Esophagus muscularis mucosa (tissue), 4 donors: ENCODE results near the gene GTF3C4. TPM values are rescaled to one million over a fixed set of nuclear protein-coding genes. Genes with fewer than 3 reads are reported as not detected.
"Not testable (repeated sequence)": the region's sequence is repeated elsewhere in the genome, so short reads cannot be mapped to it uniquely, and the experiment has no call there.

Experiments used
- DNase-seq: peaks from one replicate; pipeline ENCODE4 v3.0.0-alpha.2; 2017; ENCODE audit errors: extremely low spot score
- H3K27ac ChIP-seq, 4 donors: fragments of 200-600 bp; sonication (generic); replicated peaks in 1 of 4; 1 replicate in 3 of 4; 2 replicates in 1 of 4; pipeline ENCODE4 v1.5.1; 2016 to 2019; ENCODE audit warnings: mild to moderate bottlenecking in 1 of 4
- H3K27me3 ChIP-seq, 4 donors: fragments of 200-600 bp; sonication (generic); one replicate each; pipeline versions ENCODE4 v1.5.1 to v1.6.0; 2016 to 2019
- H3K36me3 ChIP-seq, 4 donors: fragments of 200-600 bp; sonication (generic); one replicate each; pipeline ENCODE4 v1.5.1; 2016 to 2019
- H3K4me1 ChIP-seq, 4 donors: fragments of 200-600 bp; sonication (generic); one replicate each; pipeline ENCODE4 v1.5.1; 2016 to 2019
- H3K4me3 ChIP-seq, 4 donors: fragments of 200-600 bp; sonication (generic); 1 replicate in 2 of 4; 2 replicates in 2 of 4; pipeline ENCODE4 v1.5.1; 2016 to 2019; ENCODE audit warnings: mild to moderate bottlenecking in 4 of 4, moderate library complexity in 1 of 4
- H3K9me3 ChIP-seq, 4 donors: fragments of 200-600 bp; sonication (generic); 1 replicate in 3 of 4; 2 replicates in 1 of 4; pipeline ENCODE4 v1.5.1; 2016 to 2019
- EP300 ChIP-seq: sonication (generic); formaldehyde crosslinking; IDR thresholded peaks from one replicate; pipeline ENCODE4 v1.6.1; 2017; ENCODE audit warnings: antibody characterized with exemption
- POLR2A ChIP-seq: fragments of 450-650 bp; IDR thresholded peaks from one replicate; pipeline ENCODE4 v1.6.1; 2017; ENCODE audit warnings: antibody characterized with exemption, moderate library complexity, mild to moderate bottlenecking, low read depth
- POLR2AphosphoS5 ChIP-seq, 2 donors: sonication (generic); formaldehyde crosslinking; IDR thresholded peaks; one replicate each; pipeline ENCODE4 v1.6.1; 2017; ENCODE audit warnings: antibody characterized with exemption in 2 of 2
- WGBS: methylation state at CpG from one replicate; pipeline ENCODE4 v1.1.5; 2018; 5-methylcytosine and 5-hydroxymethylcytosine counted together
- intact Hi-C: fragments of 100-400 bp; cut with DNase I; formaldehyde crosslinking; loops from one replicate; pipeline ENCODE4 v1.15.1; 2023
- total RNA-seq, 4 donors: library from RNA; depleted of rRNA; stranded (reverse); fragments of >200 nt; gene quantifications; one replicate each; pipeline versions ENCODE4 v1.1.0 to v1.2.1, GENCODE V29; 2016
- TF ChIP-seq, protein P1 (sequence below), 3 experiments: fragments of 200-600 bp in 2 of 3; fragments of 450-650 bp in 1 of 3; sonication (generic) in 2 of 3; IDR thresholded peaks; one replicate each; pipeline ENCODE4 v1.5.1; 2017 to 2019; ENCODE audit warnings: antibody characterized with exemption in 3 of 3, mild to moderate bottlenecking in 2 of 3, moderate library complexity in 1 of 3

GTF3C4 gene
- total RNA-seq, 4 donors from 2014 or later: 10.4 to 15.3 (median 12.3) TPM

DNA sequence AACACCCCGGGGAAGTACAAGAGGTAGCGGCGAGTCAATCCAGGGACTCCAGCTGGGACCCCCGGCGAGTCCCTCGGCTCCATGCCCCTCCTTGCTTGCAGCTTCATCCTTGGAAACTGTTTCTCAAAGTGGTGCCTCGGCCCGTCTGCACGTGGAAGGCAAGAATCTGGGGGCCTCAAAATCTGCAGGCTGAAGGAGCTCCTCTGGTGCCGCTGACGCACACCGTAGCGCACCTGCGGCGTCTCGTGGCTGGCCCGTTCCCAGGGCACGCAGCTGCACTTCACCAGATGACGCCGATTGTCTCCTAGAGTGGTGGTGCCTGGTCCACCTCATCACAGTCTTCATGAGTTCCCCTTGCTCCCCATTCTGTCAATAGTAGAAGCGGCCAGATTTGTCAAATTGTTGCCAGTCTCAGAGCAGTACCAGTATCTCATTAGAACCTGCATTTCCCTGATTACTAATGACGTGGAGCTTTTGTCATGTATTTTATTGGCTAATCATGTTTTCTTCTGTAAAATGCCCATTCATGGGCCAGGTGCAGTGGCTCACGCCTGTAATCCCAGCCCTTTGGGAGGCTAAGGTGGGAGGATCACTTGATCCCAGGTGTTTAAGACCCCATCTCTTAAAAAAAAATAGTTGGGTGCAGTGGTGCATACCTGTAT, 38.6 kb downstream of the GTF3C4 start:
- intact Hi-C loops: no loop called here
- Histone ChIP-seq H3K9me3 (no peaks in the 10 kb centered on the region), H3K4me3 (no peak overlapping the region), H3K27me3 (peaks cover 0 to 16% (median 0%) of the 10 kb centered on the region in 4 donors), H3K4me1 (no peaks in the 10 kb centered on the region), H3K27ac (no peak overlapping the region), H3K36me3 (no peaks in the 10 kb centered on the region)
- WGBS: 90% methylated on average over 22 of the region's 23 CpGs
- no peak for TF ChIP-seq POLR2AphosphoS5 (IDR thresholded peaks at IDR 0.05)
- no peak for TF ChIP-seq POLR2A
- no peak for TF ChIP-seq EP300
- TF ChIP-seq, protein P1, sequence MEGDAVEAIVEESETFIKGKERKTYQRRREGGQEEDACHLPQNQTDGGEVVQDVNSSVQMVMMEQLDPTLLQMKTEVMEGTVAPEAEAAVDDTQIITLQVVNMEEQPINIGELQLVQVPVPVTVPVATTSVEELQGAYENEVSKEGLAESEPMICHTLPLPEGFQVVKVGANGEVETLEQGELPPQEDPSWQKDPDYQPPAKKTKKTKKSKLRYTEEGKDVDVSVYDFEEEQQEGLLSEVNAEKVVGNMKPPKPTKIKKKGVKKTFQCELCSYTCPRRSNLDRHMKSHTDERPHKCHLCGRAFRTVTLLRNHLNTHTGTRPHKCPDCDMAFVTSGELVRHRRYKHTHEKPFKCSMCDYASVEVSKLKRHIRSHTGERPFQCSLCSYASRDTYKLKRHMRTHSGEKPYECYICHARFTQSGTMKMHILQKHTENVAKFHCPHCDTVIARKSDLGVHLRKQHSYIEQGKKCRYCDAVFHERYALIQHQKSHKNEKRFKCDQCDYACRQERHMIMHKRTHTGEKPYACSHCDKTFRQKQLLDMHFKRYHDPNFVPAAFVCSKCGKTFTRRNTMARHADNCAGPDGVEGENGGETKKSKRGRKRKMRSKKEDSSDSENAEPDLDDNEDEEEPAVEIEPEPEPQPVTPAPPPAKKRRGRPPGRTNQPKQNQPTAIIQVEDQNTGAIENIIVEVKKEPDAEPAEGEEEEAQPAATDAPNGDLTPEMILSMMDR (IDR thresholded peaks at IDR 0.05): no peak
- DNase-seq: peak; percentile 39

DNA sequence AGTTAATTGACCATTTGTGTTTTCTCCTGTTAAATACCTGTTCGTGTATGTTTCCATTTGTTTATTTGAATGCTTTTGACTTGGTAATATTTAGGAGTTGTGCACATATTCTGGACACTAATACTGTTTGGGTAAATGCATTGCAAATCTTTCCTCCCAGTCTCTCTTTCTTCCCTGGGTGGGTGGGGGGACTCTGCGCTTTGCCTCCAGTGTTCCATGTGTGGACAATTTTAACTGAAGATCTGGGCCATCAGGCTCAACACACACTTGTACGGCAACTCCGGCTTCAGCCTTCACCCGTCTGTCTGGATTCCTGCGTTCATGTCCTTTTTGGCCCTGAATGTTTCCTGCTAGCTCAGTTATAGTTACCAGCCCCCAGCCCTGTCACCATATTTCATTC, 40.1 kb downstream of the GTF3C4 start:
- Histone ChIP-seq H3K4me3 (no peak overlapping the region), H3K9me3 (no peaks in the 10 kb centered on the region), H3K27ac (no peak overlapping the region), H3K4me1 (no peaks in the 10 kb centered on the region), H3K27me3 (peaks cover 0 to 12% (median 0%) of the 10 kb centered on the region in 4 donors), H3K36me3 (no peaks in the 10 kb centered on the region)
- TF ChIP-seq EP300 (no peak), POLR2AphosphoS5 (IDR thresholded peaks at IDR 0.05) (no peak), POLR2A (no peak)
- TF ChIP-seq, protein P1 (IDR thresholded peaks at IDR 0.05): no peak
- WGBS: 73% methylated on average over 6 of the region's 6 CpGs
- intact Hi-C loops: no loop called here
- DNase-seq: peak; percentile 42

DNA sequence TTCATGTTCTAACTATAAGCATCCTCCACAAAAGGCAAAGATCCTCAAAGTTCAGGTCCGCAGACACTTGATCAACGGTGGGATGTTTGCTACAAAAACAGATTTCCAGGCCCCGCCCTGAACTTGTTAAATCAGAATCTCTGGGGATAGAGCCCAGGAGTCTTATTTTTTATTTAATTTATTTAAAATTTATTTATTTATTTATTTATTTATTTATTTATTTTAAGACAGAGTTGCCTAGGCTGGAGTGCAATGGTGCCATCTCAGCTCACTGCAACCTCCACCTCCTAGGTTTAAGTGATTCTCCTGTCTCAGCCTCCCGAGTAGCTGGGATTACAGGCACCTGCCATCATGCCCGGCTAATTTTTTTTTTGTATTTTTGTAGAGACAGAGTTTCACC, 40.9 kb downstream of the GTF3C4 start:
- peaks cover 0 to 12% (median 0%) of the 10 kb centered on the region in 4 donors for H3K27me3 ChIP-seq
- H3K27ac ChIP-seq, H3K4me1 ChIP-seq, intact Hi-C loops, DNase-seq, H3K9me3 ChIP-seq, H3K4me3 ChIP-seq, H3K36me3 ChIP-seq: not testable (repeated sequence)
- 89% methylated on average over 5 of the region's 5 CpGs for WGBS

DNA sequence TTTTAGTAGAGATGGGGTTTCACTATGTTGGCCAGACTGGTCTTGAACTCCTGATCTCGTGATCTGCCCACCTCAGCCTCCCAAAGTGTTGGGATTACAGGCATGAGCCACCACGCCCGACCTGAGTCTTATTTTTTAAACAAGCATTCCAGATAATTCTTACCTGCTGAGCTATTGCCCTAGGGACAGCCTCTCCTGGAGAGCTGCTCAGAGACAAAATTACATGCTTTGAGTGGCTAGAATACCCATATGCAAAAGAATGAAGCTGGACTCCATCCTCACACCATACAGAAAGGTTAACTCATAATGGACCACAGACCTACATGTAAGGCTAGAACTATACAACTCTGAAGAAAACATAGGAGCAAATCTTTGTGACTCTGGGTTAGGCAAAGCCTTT, 41.6 kb downstream of the GTF3C4 start:
- TF ChIP-seq, protein P1 (IDR thresholded peaks at IDR 0.05): no peak
- TF ChIP-seq POLR2A: no peak
- TF ChIP-seq EP300: no peak
- TF ChIP-seq POLR2AphosphoS5 (IDR thresholded peaks at IDR 0.05): no peak
- H3K27ac ChIP-seq: no peak overlapping the region
- no peaks in the 10 kb centered on the region for H3K9me3 ChIP-seq
- H3K4me1 ChIP-seq: no peaks in the 10 kb centered on the region
- peaks cover 0 to 19% (median 0%) of the 10 kb centered on the region in 4 donors for H3K27me3 ChIP-seq
- WGBS: 93% methylated on average over 3 of the region's 3 CpGs
- no peak overlapping the region for H3K4me3 ChIP-seq
- peak; percentile 7 for DNase-seq
- intact Hi-C loops: no loop called here
- H3K36me3 ChIP-seq: no peaks in the 10 kb centered on the region

DNA sequence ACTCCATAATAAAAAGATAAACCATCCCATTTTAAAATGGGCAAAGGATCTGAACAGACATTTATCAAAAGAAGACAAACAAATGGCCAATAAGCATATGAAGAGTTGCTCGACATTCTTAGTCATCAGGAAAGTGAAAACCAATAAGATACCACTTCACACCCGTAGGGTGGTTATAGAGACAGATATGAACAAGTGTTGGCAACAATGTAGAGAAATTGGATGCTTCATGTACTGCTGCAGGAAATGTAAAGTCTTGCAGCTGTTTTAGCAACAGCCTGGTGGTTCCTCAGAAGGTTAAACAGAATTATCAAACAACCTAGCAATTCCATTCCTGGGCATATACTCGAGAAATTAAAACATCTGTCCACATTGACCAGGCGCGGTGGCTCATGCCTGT, 42.5 kb downstream of the GTF3C4 start:
- Histone ChIP-seq H3K4me3 (no peak overlapping the region), H3K27me3 (peaks cover 0 to 28% (median 0%) of the 10 kb centered on the region in 4 donors), H3K36me3 (no peaks in the 10 kb centered on the region), H3K27ac (no peak overlapping the region), H3K4me1 (no peaks in the 10 kb centered on the region), H3K9me3 (no peaks in the 10 kb centered on the region)
- 82% methylated on average over 5 of the region's 5 CpGs for WGBS
- TF ChIP-seq EP300 (no peak), POLR2A (no peak), POLR2AphosphoS5 (IDR thresholded peaks at IDR 0.05) (no peak)
- TF ChIP-seq, protein P1 (IDR thresholded peaks at IDR 0.05): no peak
- intact Hi-C loops: no loop called here
- peak; percentile 37 for DNase-seq
